Hepatocyte (in vitro differentiated cells): Measurements from ENCODE around the gene SLC25A29. TPM values are rescaled to one million over a fixed set of nuclear protein-coding genes. Genes with fewer than 3 reads are reported as not detected.

Experiments used
- DNase-seq: peaks from one replicate; pipeline ENCODE4 v3.0.0-alpha.2; 2016; ENCODE audit warnings: low spot score
- H2AFZ ChIP-seq: fragments of 200-600 bp; sonication (generic); 2 replicates; pipeline ENCODE4 v1.6.0; 2016; ENCODE audit warnings: antibody characterized with exemption, mild to moderate bottlenecking
- H3K27ac ChIP-seq: fragments of 200-600 bp; sonication (generic); 2 replicates; pipeline ENCODE4 v1.5.1; 2016; ENCODE audit warnings: mild to moderate bottlenecking
- H3K27me3 ChIP-seq: fragments of 200-600 bp; sonication (generic); 2 replicates; pipeline ENCODE4 v1.6.1; 2016
- H3K36me3 ChIP-seq: fragments of 200-600 bp; sonication (generic); replicated peaks from 2 replicates; pipeline ENCODE4 v1.5.1; 2016; ENCODE audit warnings: low read depth; ENCODE audit not compliant: insufficient read depth
- H3K4me1 ChIP-seq: fragments of 200-600 bp; sonication (generic); 2 replicates; pipeline ENCODE4 v1.5.1; 2016; ENCODE audit warnings: mild to moderate bottlenecking, moderate library complexity; ENCODE audit not compliant: insufficient read depth
- H3K4me2 ChIP-seq: fragments of 200-600 bp; sonication (generic); 2 replicates; pipeline ENCODE4 v1.6.0; 2016
- H3K4me3 ChIP-seq: fragments of 200-600 bp; sonication (generic); 2 replicates; pipeline ENCODE4 v1.5.1; 2016; ENCODE audit warnings: mild to moderate bottlenecking
- H3K79me2 ChIP-seq: fragments of 200-600 bp; sonication (generic); 2 replicates; pipeline ENCODE4 v1.6.0; 2017; ENCODE audit warnings: mild to moderate bottlenecking
- H3K9me2 ChIP-seq: fragments of 200-600 bp; sonication (generic); replicated peaks from 2 replicates; pipeline ENCODE4 v1.6.0; 2017; ENCODE audit warnings: mild to moderate bottlenecking; ENCODE audit not compliant: insufficient read depth
- H3K9me3 ChIP-seq: fragments of 200-600 bp; sonication (generic); 2 replicates; pipeline ENCODE4 v1.5.1; 2016; ENCODE audit warnings: low read depth, mild to moderate bottlenecking
- H4K20me1 ChIP-seq: fragments of 200-600 bp; sonication (generic); 2 replicates; pipeline ENCODE4 v1.6.0; 2016; ENCODE audit warnings: mild to moderate bottlenecking; ENCODE audit not compliant: insufficient read depth, poor library complexity, severe bottlenecking
- EZH2 ChIP-seq: fragments of 200-600 bp; sonication (generic); IDR thresholded peaks from 2 replicates; pipeline ENCODE4 v1.6.1; 2016; ENCODE audit warnings: antibody characterized with exemption, mild to moderate bottlenecking, borderline replicate concordance
- EZH2phosphoT487 ChIP-seq: fragments of 200-600 bp; sonication (generic); IDR thresholded peaks from one replicate; pipeline ENCODE4 v1.6.1; 2018; ENCODE audit warnings: antibody characterized with exemption, mild to moderate bottlenecking, low read depth, moderate library complexity; ENCODE audit not compliant: unreplicated experiment, severe bottlenecking
- WGBS: methylation state at CpG from one replicate; pipeline ENCODE4 v1.1.6; 2016; ENCODE audit warnings: low lambda C conversion rate; ENCODE audit errors: missing lambda C conversion rate; 5-methylcytosine and 5-hydroxymethylcytosine counted together
- polyA plus RNA-seq: library from polyadenylated mRNA; unstranded; fragments of >200 nt; fragmentation: Nextera tagmentation; extraction: Ambion mirVana; gene quantifications from 2 replicates; pipeline ENCODE4 v1.2.1, GENCODE V29; 2016
- total RNA-seq: library from RNA; depleted of rRNA; stranded (reverse); fragments of >200 nt; gene quantifications from 2 replicates; pipeline ENCODE4 v1.2.3, GENCODE V29; 2014
- TF ChIP-seq, protein P1 (sequence below): fragments of 200-600 bp; sonication (generic); IDR thresholded peaks from 2 replicates; pipeline ENCODE4 v1.5.1; 2016; ENCODE audit warnings: antibody characterized with exemption, mild to moderate bottlenecking; ENCODE audit not compliant: poor library complexity

SLC25A29 gene
- total and polyA plus RNA-seq, 2 experiments from 2014 or later, result 73.1 to 90.1 TPM

GRCh38 chr14:100332797-100333196, 26.6 kb upstream of the SLC25A29 start:
- H2AFZ ChIP-seq, result no peak overlapping the region
- no peaks in the 10 kb centered on the region for H3K4me1 ChIP-seq
- no peak overlapping the region for H3K27ac ChIP-seq
- WGBS, result 89% methylated on average over 8 of the region's 8 CpGs
- no peak overlapping the region for H3K4me2 ChIP-seq
- H3K9me3 ChIP-seq, result no peaks in the 10 kb centered on the region
- H3K27me3 ChIP-seq, result no peaks in the 10 kb centered on the region
- H3K4me3 ChIP-seq, result no peak overlapping the region
- no peaks in the 10 kb centered on the region for H3K36me3 ChIP-seq
- TF ChIP-seq EZH2phosphoT487 (no peak), EZH2 (no peak)
- TF ChIP-seq, protein P1, sequence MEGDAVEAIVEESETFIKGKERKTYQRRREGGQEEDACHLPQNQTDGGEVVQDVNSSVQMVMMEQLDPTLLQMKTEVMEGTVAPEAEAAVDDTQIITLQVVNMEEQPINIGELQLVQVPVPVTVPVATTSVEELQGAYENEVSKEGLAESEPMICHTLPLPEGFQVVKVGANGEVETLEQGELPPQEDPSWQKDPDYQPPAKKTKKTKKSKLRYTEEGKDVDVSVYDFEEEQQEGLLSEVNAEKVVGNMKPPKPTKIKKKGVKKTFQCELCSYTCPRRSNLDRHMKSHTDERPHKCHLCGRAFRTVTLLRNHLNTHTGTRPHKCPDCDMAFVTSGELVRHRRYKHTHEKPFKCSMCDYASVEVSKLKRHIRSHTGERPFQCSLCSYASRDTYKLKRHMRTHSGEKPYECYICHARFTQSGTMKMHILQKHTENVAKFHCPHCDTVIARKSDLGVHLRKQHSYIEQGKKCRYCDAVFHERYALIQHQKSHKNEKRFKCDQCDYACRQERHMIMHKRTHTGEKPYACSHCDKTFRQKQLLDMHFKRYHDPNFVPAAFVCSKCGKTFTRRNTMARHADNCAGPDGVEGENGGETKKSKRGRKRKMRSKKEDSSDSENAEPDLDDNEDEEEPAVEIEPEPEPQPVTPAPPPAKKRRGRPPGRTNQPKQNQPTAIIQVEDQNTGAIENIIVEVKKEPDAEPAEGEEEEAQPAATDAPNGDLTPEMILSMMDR, result no peak
- no peak for DNase-seq
- no peaks in the 10 kb centered on the region for H4K20me1 ChIP-seq
- no peaks in the 10 kb centered on the region for H3K79me2 ChIP-seq
- no peaks in the 10 kb centered on the region for H3K9me2 ChIP-seq

DNA sequence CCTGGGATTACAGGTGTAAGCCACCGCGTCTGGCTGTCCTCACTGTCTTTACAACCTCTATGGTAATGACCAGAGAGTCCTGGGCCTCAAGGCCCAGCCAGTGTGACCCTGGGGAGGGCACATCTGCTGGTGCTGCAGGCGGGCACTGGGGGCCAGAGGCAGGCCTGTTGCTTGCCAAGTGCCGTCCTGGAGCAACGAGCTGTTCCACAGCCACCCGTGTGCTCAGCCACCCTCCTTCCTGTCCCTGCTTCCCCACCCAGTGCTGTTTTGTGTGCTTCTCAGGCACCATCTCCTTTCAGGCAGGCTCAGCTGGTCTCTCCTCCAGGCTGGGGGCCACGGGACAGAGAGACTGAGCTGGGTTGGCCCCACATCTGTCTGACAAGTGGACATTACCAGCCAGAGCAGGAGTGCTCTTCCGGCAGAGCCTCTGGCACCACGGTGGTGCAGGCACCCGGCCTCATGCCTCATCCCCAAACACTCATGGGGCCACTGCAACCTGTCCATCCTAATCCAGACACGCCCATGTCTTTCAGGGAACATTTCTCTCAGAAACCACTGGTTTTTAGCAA, 25.9 kb upstream of the SLC25A29 start:
- Histone ChIP-seq H2AFZ (no peak overlapping the region), H3K4me2 (no peak overlapping the region), H3K9me3 (no peaks in the 10 kb centered on the region), H4K20me1 (no peaks in the 10 kb centered on the region), H3K4me3 (no peak overlapping the region), H3K27me3 (no peaks in the 10 kb centered on the region), H3K27ac (no peak overlapping the region), H3K9me2 (no peaks in the 10 kb centered on the region), H3K79me2 (no peaks in the 10 kb centered on the region), H3K36me3 (no peaks in the 10 kb centered on the region), H3K4me1 (no peaks in the 10 kb centered on the region)
- DNase-seq, result no peak
- TF ChIP-seq, protein P1, result no peak
- TF ChIP-seq EZH2 (no peak), EZH2phosphoT487 (no peak)
- 92% methylated on average over 11 of the region's 11 CpGs for WGBS

GRCh38 chr14:100330388-100330931, 24.2 kb upstream of the SLC25A29 start:
- Histone ChIP-seq H3K9me3 (no peaks in the 10 kb centered on the region), H3K4me1 (no peaks in the 10 kb centered on the region), H3K27me3 (no peaks in the 10 kb centered on the region), H3K79me2 (no peaks in the 10 kb centered on the region), H3K4me2 (no peak overlapping the region), H4K20me1 (no peaks in the 10 kb centered on the region), H2AFZ (no peak overlapping the region), H3K9me2 (no peaks in the 10 kb centered on the region), H3K4me3 (no peak overlapping the region), H3K27ac (no peak overlapping the region), H3K36me3 (no peaks in the 10 kb centered on the region)
- DNase-seq, result no peak
- WGBS, result 90% methylated on average over 13 of the region's 13 CpGs
- TF ChIP-seq EZH2 (no peak), EZH2phosphoT487 (no peak)
- TF ChIP-seq, protein P1, result no peak
